ENCODE data around the gene EPHA4. TPM values are rescaled to one million over a fixed set of nuclear protein-coding genes. Genes with fewer than 3 reads are reported as not detected.

The EPHA4 gene
- total RNA-seq, 2 donors from 2014 or later, result 12.0 to 88.8 TPM

DNA sequence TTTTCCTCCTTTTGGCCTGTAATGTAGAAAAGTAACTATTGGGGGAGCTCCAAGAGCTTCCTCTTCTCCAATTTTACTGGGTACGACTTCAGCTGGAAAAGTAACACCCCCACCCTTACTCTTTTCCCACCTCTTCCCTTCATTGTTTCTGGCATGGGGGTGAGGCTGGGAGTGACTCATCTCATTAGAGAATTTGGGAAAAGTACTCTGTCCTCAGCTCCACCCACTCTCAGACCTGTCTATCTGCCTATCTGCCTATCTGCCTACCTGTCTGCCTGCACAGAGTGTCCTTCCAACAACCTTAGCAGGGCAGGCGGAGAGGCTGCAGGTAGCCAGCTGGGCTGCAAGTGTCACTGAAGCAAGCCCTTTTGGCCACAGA, 93.6 kb downstream of the EPHA4 start:
- intact Hi-C loops (cut with DNase I), result no loop called here

DNA sequence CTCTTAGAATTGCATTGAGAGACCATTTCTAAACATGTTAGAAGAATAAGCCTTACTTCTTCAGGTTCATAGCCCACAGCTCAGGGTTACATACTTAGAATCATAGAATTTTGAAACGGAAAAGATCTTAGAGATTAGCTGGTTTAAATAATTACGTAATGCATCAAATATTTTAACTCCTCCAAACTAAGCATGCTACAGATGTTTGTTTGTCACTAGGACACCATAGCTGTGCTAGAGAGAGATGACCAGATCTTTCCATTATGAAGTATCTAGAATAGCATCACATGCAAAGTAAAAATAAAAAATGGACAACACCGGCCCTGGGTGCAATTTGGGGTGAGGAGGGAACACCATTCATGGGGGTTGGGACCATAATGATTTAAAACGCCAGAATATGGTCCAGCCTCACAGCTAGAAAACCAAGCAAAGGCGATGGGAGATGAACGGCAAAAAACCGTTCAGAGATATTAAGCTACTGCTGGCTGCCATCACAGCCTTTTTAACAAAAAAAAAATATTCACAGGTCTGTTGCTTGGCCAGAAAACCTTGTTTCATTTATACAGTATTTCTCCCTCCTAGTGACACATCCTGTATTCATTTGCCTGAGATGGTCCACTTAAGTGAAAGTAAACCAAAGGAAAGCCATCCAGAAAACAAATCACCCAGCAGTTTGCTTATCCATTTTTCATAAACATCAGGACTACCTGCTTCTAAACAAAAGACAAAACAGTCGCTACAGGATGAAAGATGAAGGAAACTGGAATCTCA, 94.2 kb downstream of the EPHA4 start:
- WGBS, result 77% methylated on average over 8 of the region's 8 CpGs
- no peaks in the 10 kb centered on the region for H3K9me3 ChIP-seq
- H3K36me3 ChIP-seq, result no peaks in the 10 kb centered on the region
- H3K4me1 ChIP-seq (replicated peaks), result no peaks in the 10 kb centered on the region
- no peak overlapping the region for H3K4me3 ChIP-seq
- no peaks in the 10 kb centered on the region for H3K27me3 ChIP-seq (replicated peaks; ENCODE audit: insufficient read depth)
- intact Hi-C loops (cut with DNase I), result no loop called here
- H3K27ac ChIP-seq, result no peak overlapping the region
- TF ChIP-seq POLR2A (IDR thresholded peaks at IDR 0.05) (no peak), POLR2AphosphoS5 (IDR thresholded peaks at IDR 0.05) (no peak)
- TF ChIP-seq, protein P1, sequence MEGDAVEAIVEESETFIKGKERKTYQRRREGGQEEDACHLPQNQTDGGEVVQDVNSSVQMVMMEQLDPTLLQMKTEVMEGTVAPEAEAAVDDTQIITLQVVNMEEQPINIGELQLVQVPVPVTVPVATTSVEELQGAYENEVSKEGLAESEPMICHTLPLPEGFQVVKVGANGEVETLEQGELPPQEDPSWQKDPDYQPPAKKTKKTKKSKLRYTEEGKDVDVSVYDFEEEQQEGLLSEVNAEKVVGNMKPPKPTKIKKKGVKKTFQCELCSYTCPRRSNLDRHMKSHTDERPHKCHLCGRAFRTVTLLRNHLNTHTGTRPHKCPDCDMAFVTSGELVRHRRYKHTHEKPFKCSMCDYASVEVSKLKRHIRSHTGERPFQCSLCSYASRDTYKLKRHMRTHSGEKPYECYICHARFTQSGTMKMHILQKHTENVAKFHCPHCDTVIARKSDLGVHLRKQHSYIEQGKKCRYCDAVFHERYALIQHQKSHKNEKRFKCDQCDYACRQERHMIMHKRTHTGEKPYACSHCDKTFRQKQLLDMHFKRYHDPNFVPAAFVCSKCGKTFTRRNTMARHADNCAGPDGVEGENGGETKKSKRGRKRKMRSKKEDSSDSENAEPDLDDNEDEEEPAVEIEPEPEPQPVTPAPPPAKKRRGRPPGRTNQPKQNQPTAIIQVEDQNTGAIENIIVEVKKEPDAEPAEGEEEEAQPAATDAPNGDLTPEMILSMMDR (IDR thresholded peaks at IDR 0.05), result no peak
- DNase-seq (ENCODE audit: low spot score), result no peak

More for the DNA sequence above, 93.6 kb downstream of the EPHA4 start:
- H3K36me3 ChIP-seq, result no peaks in the 10 kb centered on the region
- H3K27me3 ChIP-seq (replicated peaks; ENCODE audit: insufficient read depth), result no peaks in the 10 kb centered on the region
- no peak overlapping the region for H3K27ac ChIP-seq
- H3K9me3 ChIP-seq, result no peaks in the 10 kb centered on the region
- 57% methylated on average over 2 of the region's 2 CpGs for WGBS
- H3K4me1 ChIP-seq (replicated peaks), result no peaks in the 10 kb centered on the region
- no peak overlapping the region for H3K4me3 ChIP-seq
- TF ChIP-seq, protein P1 (IDR thresholded peaks at IDR 0.05), result no peak
- TF ChIP-seq POLR2AphosphoS5 (IDR thresholded peaks at IDR 0.05), result no peak
- no peak for DNase-seq (ENCODE audit: low spot score)

DNA sequence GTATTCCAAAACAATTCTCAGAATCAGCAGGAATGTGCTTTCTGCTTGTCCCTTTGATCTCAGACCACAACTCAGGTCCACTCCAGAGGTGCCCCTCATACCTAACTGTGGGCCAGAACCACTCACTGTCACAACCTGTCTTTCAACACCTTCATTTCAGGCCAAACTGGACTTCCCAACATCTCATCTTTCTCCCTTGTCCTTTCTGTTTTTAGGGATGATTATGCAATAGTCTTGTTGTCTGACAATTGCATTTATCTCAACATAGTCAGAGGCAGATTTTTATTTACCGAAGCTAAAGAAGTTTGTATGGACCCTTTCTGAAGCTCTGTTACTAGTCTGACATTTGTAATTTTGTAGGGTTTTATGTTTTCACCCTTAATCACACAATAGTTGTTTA, 95.9 kb downstream of the EPHA4 start:
- 100% methylated on average over 1 of the region's 1 CpG for WGBS
- H3K9me3 ChIP-seq, result no peaks in the 10 kb centered on the region
- H3K4me3 ChIP-seq, result no peak overlapping the region
- intact Hi-C loops (cut with DNase I), result no loop called here
- DNase-seq (ENCODE audit: low spot score), result no peak
- no peaks in the 10 kb centered on the region for H3K27me3 ChIP-seq (replicated peaks; ENCODE audit: insufficient read depth)
- no peaks in the 10 kb centered on the region for H3K4me1 ChIP-seq (replicated peaks)
- H3K36me3 ChIP-seq, result no peaks in the 10 kb centered on the region
- TF ChIP-seq POLR2AphosphoS5 (IDR thresholded peaks at IDR 0.05), result no peak
- TF ChIP-seq POLR2A (IDR thresholded peaks at IDR 0.05), result no peak
- TF ChIP-seq, protein P1 (IDR thresholded peaks at IDR 0.05), result no peak
- H3K27ac ChIP-seq, result no peak overlapping the region

- TF ChIP-seq, protein P1 (IDR thresholded peaks at IDR 0.05), result no peak
- no peak for TF ChIP-seq POLR2AphosphoS5 (IDR thresholded peaks at IDR 0.05)
- TF ChIP-seq POLR2A (IDR thresholded peaks at IDR 0.05), result no peak
- H3K36me3 ChIP-seq, result no peaks in the 10 kb centered on the region
- no peak overlapping the region for H3K27ac ChIP-seq
- no peak overlapping the region for H3K4me3 ChIP-seq
- no peaks in the 10 kb centered on the region for H3K9me3 ChIP-seq
- no peak for DNase-seq (ENCODE audit: low spot score)
- intact Hi-C loops (cut with DNase I), result no loop called here
- no peaks in the 10 kb centered on the region for H3K27me3 ChIP-seq (replicated peaks; ENCODE audit: insufficient read depth)
- no peaks in the 10 kb centered on the region for H3K4me1 ChIP-seq (replicated peaks)
Observed at GRCh38 chr2:221473451-221473850, 98.7 kb downstream of the EPHA4 start.

DNA sequence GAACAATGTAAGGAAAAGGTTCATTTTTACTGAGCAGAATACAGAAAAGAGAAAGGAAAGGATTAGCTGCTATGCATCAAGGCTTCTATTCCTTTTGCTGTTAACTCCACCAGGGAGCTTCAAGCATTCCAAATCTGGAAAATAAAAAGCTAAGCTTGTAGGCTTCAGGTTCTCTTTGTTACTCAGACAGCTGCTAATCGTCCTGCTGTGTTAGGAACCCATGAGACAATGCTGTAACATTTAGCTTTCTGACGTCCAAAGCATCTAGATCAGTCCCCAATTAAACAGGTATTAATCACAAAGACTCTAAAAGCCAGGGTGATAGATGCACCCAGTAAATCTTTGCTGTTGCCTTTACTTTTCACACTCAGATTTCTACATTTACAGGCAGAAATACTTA, 103.8 kb downstream of the EPHA4 start:
- no peak for TF ChIP-seq POLR2A (IDR thresholded peaks at IDR 0.05)
- TF ChIP-seq, protein P1 (IDR thresholded peaks at IDR 0.05), result no peak
- TF ChIP-seq POLR2AphosphoS5 (IDR thresholded peaks at IDR 0.05), result no peak
- no peak overlapping the region for H3K27ac ChIP-seq

More for the DNA sequence above, 103.8 kb downstream of the EPHA4 start:
- intact Hi-C loops (cut with DNase I), result no loop called here
- Histone ChIP-seq H3K9me3 (no peaks in the 10 kb centered on the region), H3K36me3 (no peaks in the 10 kb centered on the region), H3K27me3 (replicated peaks; ENCODE audit: insufficient read depth) (no peaks in the 10 kb centered on the region), H3K4me1 (replicated peaks) (no peaks in the 10 kb centered on the region), H3K4me3 (no peak overlapping the region)
- 74% methylated on average over 2 of the region's 2 CpGs for WGBS
- DNase-seq (ENCODE audit: low spot score), result no peak

Data from prostate gland (tissue), 2 donors.